HG02759 (cell line): ENCODE data around the gene TMEM208.

ENCODE experiments used
- ATAC-seq: cut with Tn5 transposase; IDR thresholded peaks from one replicate; pipeline ENCODE4 v1.9.1; 2021; ENCODE audit warnings: mild to moderate bottlenecking, moderate library complexity; ENCODE audit not compliant: unreplicated experiment

TMEM208 gene

GRCh38 chr16:67226804-67227566 is at the start of gene TMEM208:
TSS of gene TMEM208 (plus strand) at chr16:67227130. CDS start at chr16:67227219, 89 bp downstream.
- ATAC-seq = peak; percentile 97

DNA sequence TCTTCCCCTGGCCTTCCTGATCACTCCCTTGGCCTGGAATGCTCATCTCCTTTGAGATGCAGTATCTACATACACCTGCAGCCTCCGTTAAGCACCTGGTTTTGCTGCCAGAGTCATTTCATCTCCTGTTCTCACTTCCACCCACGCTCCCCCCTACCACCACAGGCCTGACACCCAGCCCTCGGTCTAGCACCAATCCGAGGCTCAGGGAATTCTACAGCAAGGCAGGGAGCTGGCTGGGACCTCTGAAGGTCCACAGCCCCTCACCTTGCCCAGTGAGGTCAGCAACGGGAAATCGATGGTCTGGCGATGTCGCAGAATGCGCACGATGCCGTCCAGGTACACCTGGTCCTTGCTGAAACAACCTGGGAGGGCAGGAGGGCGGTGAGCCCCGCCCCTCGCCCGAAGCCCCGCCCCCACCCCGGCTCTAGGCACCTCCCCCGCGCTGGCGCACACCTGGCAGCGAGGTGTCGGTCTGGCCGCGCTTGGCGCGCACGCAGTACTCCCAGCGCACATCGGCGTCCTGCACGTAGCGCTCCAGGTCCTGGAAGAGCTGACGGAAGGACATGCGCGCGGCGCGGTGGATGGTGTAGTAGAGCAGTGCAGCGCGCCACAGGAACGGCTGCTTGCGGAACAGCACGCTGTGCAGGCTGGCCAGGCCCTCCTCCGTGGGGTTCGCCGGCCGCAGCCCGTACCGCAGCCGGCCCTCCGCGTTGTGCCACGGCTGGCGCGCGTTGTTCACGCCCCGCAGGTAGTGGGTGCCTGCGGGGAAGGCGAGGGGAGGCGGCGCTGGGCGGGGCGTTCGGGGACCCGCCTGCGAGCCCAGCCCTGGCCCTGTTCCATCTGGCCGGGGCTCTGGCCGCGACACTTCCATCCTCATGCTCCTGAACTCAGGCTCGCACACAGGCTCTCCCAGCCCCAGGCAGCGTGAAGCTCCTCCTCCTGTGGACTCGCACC is 48.9 kb upstream of the TMEM208 start:
- no peak for ATAC-seq

- ATAC-seq = no peak
These were observed 47.4 kb upstream of the TMEM208 start for GRCh38 chr16:67179421-67180080.

DNA sequence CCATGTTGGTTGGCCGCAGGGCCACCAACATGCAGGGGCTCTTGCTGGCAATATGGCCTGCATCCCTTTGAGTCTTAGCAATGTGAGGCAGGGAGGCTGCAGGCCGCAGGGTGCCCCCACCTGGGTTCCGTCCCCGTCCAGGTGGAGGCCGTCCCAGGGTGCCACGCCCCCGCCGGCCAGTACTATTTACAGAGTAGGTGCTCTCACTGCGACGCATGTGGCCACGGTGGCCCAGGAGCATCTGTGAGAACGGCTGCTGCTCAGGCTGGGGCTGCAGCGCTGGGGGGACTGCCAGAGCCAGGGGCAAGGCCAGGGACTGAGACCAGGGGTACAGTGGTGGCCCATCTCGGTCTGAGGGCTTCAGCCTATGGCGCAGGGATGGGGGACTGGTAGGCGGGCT is 46.8 kb upstream of the TMEM208 start:
- ATAC-seq = no peak

DNA sequence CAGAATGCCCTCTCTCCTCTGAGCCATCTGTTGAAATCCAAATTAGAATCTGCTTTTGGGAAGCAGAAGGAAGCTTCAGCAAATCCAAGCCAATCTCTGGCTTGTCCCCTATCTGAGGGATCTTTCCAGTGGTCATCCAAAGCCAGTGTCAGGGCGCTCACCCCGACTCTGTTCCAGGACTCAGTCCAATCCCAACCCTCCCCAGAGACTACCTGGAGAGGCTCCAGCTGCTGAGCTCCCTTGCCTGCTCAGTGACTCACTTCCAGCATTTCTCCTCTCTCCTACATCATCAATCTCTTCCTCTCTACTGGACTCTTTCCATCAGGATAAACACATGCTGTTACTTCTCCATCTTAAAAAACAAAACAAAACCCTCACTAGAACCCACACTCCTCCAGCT is 45.6 kb upstream of the TMEM208 start:
- no peak for ATAC-seq

DNA sequence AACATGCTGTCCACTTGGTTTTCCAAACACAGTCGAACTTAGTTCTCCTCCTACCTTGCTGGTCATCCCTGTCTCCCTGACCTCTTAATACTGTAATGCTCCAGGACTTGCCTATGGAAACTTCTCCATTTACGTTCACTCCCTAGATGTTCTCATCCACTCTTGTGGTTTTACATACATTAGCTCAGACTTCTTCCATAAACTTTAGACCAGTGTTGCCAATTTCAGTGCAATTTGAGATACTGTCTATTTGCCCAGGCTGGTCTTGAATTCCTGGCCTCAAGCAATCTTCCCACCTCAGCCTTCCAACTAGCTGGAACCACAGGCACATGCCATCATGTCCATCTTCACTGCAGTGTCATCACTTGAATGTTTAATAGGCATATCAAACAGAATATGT is 44.6 kb upstream of the TMEM208 start:
- ATAC-seq = no peak

- no peak for ATAC-seq
These were observed 43.7 kb upstream of the TMEM208 start for GRCh38 chr16:67183284-67183626.

- peak; percentile 92 for ATAC-seq
These were observed 43.1 kb upstream of the TMEM208 start, which contains the start of gene MATCAP1 for GRCh38 chr16:67183627-67184452. TSS of gene MATCAP1 (minus strand) at chr16:67183963. CDS start at chr16:67180610, 3,353 bp downstream.

DNA sequence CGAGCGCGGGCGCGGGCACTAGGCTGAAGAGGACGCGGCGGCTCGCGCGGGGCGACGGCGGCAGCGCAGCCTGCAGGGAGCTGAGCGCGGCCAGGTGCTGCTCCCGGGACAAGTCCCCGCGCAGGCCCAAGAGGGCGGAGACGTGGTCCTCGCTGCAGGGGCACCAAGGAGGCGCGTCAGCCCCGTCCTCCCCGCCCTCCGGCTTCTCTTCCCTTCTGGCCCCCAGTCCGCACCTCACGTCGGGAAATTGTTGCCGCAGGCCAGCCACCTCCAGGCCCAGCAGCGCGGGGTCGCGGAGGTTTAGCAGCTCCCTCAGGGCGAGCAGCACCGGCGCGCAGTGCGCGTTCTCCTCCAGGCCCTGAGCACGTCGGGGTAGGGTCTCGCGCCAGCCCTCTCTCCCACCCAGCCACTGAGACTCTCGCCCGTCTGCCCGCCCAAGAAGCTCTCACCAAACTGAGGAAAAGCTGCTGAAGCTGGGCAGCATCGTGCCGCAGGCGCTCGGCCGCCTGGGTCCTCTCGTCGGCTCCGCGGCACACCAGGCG is 42.4 kb upstream of the TMEM208 start:
- ATAC-seq = peak; percentile 7

GRCh38 chr16:67184995-67185650 is 41.8 kb upstream of the TMEM208 start:
- ATAC-seq = no peak

DNA sequence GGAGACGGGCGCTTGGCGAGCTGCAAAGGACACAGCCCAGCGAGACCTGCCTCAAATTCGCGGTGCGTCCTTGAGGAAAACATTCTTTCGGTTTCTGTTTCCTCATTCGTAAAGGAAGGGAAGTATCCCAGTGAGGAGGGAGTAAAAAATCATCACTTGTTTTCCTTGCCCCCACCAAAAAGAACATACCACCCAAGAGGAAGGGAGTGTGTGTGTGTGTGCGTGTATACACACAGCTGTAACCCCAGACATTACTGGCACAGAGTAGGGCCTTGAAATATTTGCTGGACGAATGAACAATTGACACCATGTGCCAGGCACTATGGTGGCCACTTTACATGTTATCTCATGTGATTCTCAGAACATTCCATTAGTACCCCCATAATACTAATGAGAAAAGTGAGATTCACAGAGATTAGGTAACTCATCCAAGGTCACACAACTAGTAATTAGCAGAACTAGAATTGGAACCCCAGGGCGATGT is 41.2 kb upstream of the TMEM208 start:
- no peak for ATAC-seq

GRCh38 chr16:67186550-67186950 is 40.4 kb upstream of the TMEM208 start:
- no peak for ATAC-seq

GRCh38 chr16:67187175-67187890 is 39.6 kb upstream of the TMEM208 start:
- ATAC-seq = no peak

DNA sequence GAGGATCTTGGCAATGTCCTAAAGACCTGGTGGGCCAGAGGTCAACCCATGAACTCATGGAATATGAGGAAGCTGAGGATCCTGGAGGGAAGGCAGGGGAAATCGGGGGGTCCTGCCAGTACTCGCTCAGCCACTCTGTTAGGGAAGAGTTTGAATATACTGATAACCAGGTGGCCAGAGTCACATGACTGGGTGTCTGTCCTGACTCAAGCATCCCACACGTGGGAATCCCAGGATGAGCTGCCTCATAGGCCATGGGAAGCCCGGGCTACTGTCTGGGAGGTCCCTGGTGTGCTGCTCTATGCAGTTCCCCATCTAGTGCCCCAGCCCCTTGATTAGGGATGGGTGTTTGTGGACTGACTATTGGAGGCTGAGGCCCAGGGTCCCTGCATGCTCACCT is 38.6 kb upstream of the TMEM208 start:
- ATAC-seq = no peak

GRCh38 chr16:67188798-67189197 is 38.1 kb upstream of the TMEM208 start:
- no peak for ATAC-seq

DNA sequence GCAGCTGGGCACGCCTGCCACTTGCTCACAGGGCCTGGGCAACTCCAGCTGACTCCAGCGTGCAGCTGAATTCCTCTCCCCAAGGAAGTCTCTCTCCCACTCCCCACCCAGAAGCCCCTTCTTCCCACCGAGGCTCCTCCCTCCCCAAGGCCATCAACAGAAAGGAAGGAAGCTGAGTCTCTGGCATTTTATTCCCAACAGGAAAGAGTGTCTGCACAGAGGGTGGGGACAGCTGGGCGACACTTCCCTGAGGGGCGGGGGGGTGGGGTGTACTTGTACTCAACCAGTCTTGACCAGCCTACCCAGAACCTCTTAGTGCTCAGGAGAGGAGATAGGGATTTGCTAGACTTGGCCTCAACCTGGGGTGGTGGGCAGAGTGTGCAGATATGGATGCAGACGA is 36.9 kb upstream of the TMEM208 start, which contains the start of gene EXOC3L1:
Gene EXOC3L1 (minus strand): TSS at position 96 of the 400 bp plus-strand sequence. CDS start 460 bp downstream, outside the sequence.
- no peak for ATAC-seq

DNA sequence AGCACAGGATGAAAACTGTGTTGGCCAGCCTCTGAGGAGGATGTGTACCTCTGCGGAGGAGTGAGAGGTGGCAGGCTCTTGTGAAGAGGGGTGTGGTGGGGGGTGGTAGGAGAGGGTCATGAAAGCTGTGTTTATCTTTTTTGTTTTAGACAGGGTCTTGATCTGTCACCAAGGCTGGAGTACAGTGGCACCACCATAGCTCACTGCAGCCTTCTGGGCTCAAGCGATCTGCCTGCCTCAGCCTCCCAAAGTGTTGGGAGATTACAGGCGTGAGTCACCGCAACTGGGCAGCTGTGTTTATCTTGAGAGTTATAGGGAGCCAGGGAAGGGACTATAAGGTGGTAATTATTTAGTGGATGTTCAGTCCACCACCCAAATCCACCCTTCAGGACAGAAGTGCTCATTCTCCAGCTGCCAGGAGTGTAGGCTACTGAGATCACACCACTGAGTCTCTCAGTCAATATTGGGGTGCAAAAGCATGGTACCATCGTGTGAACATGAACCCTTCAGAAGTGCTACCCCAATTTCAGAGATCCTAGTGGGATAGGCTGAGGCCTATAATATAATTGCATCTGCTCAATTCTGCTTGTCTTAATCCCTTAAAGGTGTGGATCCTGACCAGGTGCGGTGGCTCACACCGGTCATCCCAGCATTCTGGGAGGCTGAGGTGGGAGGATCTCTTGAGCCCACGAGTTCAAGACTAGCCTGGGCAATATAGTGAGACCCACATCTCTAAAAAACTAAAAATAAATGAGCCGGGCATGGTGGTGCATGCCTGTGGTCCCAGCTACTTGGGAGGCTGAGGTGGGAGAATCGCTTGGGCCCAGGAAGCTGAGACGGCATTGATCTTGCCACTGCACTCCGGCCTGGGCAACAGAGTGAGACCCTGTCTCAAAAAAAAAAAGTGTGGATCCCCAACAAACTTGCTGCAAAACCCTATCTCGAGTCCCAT is 36.2 kb upstream of the TMEM208 start:
- no peak for ATAC-seq
